ENCODE measurements around the gene COPG2.
"Not testable (repeated sequence)": the region's sequence is repeated elsewhere in the genome, so short reads cannot be mapped to it uniquely, and the experiment has no call there.

COPG2 gene

GRCh38 chr7:130566168-130566897, 102.2 kb downstream of the COPG2 start:
- DNase-seq (ENCODE audit: low read depth in 3 of 3), result no peak

GRCh38 chr7:130560972-130561371, 107.6 kb downstream of the COPG2 start:
- no peak for DNase-seq (ENCODE audit: low read depth in 3 of 3)

GRCh38 chr7:130559184-130559583, 109.4 kb downstream of the COPG2 start:
- DNase-seq (ENCODE audit: low read depth in 3 of 3), result no peak

- no peak for DNase-seq (ENCODE audit: low read depth in 3 of 3)
Measured at GRCh38 chr7:130554481-130554880, 114.1 kb downstream of the COPG2 start.

- DNase-seq (ENCODE audit: low read depth in 3 of 3), result no peak
Measured at GRCh38 chr7:130553398-130554029, 115.0 kb downstream of the COPG2 start.

- DNase-seq (ENCODE audit: low read depth in 3 of 3), result no peak
Measured at GRCh38 chr7:130544356-130544755, 124.2 kb downstream of the COPG2 start.

- DNase-seq (ENCODE audit: low read depth in 3 of 3), result no peak
Measured at GRCh38 chr7:130543487-130544010, 125.0 kb downstream of the COPG2 start.

GRCh38 chr7:130542297-130542696, 126.3 kb downstream of the COPG2 start:
- not testable (repeated sequence) for DNase-seq (ENCODE audit: low read depth in 3 of 3)

- DNase-seq (ENCODE audit: low read depth in 3 of 3), result not testable (repeated sequence)
Measured at GRCh38 chr7:130541287-130541686, 127.3 kb downstream of the COPG2 start.

GRCh38 chr7:130537894-130538293, 130.7 kb downstream of the COPG2 start:
- DNase-seq (ENCODE audit: low read depth in 3 of 3), result not testable (repeated sequence)

GRCh38 chr7:130529417-130529816, 139.1 kb downstream of the COPG2 start:
- no peak for DNase-seq (ENCODE audit: low read depth in 3 of 3)

GRCh38 chr7:130527752-130528355, 140.7 kb downstream of the COPG2 start:
- DNase-seq (ENCODE audit: low read depth in 3 of 3), result not testable (repeated sequence)

GRCh38 chr7:130524628-130525027, 143.9 kb downstream of the COPG2 start:
- no peak for DNase-seq (ENCODE audit: low read depth in 3 of 3)

GRCh38 chr7:130523519-130524125, 144.9 kb downstream of the COPG2 start:
- DNase-seq (ENCODE audit: low read depth in 3 of 3), result not testable (repeated sequence)

- no peak for DNase-seq (ENCODE audit: low read depth in 3 of 3)
Measured at GRCh38 chr7:130521258-130521951, 147.1 kb downstream of the COPG2 start.

GRCh38 chr7:130515315-130516040, 153.1 kb downstream of the COPG2 start:
- no peak for DNase-seq (ENCODE audit: low read depth in 3 of 3)

- DNase-seq (ENCODE audit: low read depth in 3 of 3), result no peak
Measured at GRCh38 chr7:130513447-130513846, 155.1 kb downstream of the COPG2 start.

GRCh38 chr7:130512038-130512437, 156.5 kb downstream of the COPG2 start:
- not testable (repeated sequence) for DNase-seq (ENCODE audit: low read depth in 3 of 3)

- DNase-seq (ENCODE audit: low read depth in 3 of 3), result no peak
Measured at GRCh38 chr7:130506358-130506757, 162.2 kb downstream of the COPG2 start.

- DNase-seq (ENCODE audit: low read depth in 3 of 3), result no peak
Measured at GRCh38 chr7:130505753-130506152, 162.8 kb downstream of the COPG2 start.

GRCh38 chr7:130500910-130501309, 167.6 kb downstream of the COPG2 start:
- no peak for DNase-seq (ENCODE audit: low read depth in 3 of 3)
